ENCODE data around the gene INPP5A. TPM values are rescaled to one million over a fixed set of nuclear protein-coding genes. Genes with fewer than 3 reads are reported as not detected.

The INPP5A gene
- total RNA-seq, 1 donor from 2014 or later, result 29.5 TPM

DNA sequence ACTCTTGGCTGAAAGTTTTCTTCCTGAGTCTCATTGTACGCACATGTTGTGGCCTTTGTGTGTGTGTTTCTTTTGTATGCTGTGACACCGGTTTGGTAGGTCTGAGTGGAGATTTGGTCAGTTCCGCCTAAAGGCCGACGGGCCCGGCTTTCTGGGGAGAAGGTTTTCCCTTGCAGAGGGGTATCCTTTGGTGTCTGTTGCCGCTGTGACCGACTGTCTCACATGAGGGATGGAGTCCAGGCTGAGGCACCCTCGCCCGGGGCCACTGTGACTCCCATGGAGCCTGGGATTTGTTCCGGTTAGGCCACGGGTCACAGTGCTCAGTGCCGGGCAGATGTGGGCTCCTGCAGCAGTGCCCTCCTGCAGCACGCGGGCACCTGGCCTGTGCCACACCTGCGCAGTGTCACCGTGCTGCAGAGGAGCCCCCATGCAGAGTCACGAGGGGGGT is 19.4 kb downstream of the INPP5A start:
- Histone ChIP-seq H3K27me3 (ENCODE audit: control insufficient read depth, insufficient read depth, low read length) (no peaks in the 10 kb centered on the region), H3K36me3 (ENCODE audit: control insufficient read depth, insufficient read depth, low read length) (no peaks in the 10 kb centered on the region), H3K4me3 (ENCODE audit: low read depth, low read length) (no peak overlapping the region)
- DNase-seq (ENCODE audit: low read depth) (no peak), FAIRE-seq (no peak)
- TF ChIP-seq, protein P1, sequence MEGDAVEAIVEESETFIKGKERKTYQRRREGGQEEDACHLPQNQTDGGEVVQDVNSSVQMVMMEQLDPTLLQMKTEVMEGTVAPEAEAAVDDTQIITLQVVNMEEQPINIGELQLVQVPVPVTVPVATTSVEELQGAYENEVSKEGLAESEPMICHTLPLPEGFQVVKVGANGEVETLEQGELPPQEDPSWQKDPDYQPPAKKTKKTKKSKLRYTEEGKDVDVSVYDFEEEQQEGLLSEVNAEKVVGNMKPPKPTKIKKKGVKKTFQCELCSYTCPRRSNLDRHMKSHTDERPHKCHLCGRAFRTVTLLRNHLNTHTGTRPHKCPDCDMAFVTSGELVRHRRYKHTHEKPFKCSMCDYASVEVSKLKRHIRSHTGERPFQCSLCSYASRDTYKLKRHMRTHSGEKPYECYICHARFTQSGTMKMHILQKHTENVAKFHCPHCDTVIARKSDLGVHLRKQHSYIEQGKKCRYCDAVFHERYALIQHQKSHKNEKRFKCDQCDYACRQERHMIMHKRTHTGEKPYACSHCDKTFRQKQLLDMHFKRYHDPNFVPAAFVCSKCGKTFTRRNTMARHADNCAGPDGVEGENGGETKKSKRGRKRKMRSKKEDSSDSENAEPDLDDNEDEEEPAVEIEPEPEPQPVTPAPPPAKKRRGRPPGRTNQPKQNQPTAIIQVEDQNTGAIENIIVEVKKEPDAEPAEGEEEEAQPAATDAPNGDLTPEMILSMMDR (IDR thresholded peaks at IDR 0.05; ENCODE audit: insufficient read depth, low read length, severe bottlenecking), result no peak

DNA sequence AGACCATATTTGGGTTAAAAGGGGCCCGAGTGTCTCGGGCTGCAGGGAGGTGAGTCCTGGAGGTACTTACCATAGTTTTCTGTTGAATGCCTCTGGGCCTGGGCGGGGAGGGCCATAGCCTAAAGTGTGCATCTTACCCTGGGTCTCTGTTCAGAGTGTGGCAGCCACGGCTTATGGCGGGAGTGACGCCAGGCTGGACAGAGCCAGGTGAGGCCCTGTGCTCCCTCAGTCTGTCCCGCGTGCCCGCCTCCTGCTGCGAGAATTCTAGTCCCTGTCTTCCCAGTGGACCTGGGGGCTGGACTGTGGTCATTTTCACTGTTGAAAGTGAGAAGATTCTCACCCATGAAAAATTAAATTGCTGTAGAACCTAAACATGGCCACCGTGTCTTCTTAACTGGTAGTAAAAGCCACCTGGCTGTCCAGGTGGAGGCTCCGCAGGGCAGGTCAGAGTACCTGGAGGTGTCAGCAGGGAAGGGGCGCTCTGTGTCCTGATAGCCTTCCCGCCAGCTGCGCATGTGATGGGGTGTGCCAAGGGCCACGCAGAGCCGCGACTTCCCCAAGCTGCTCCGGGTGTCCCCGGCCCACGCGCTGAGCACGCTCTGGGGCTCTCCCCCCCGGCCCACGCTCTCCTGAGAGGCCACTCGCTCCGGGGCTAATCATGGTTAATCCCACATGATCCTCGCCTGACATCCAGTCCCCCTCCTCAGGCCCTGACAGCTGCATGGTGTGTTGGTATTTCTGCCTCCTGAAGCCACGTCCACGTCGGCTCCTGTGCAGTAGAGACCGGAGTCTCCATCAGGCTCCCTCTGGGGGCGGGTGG is 20.3 kb downstream of the INPP5A start:
- no peaks in the 10 kb centered on the region for H3K36me3 ChIP-seq (ENCODE audit: control insufficient read depth, insufficient read depth, low read length)
- DNase-seq (ENCODE audit: low read depth) (no peak), FAIRE-seq (no peak)
- no peak overlapping the region for H3K4me3 ChIP-seq (ENCODE audit: low read depth, low read length)
- TF ChIP-seq, protein P1 (IDR thresholded peaks at IDR 0.05; ENCODE audit: insufficient read depth, low read length, severe bottlenecking), result no peak
- H3K27me3 ChIP-seq (ENCODE audit: control insufficient read depth, insufficient read depth, low read length), result no peaks in the 10 kb centered on the region

DNA sequence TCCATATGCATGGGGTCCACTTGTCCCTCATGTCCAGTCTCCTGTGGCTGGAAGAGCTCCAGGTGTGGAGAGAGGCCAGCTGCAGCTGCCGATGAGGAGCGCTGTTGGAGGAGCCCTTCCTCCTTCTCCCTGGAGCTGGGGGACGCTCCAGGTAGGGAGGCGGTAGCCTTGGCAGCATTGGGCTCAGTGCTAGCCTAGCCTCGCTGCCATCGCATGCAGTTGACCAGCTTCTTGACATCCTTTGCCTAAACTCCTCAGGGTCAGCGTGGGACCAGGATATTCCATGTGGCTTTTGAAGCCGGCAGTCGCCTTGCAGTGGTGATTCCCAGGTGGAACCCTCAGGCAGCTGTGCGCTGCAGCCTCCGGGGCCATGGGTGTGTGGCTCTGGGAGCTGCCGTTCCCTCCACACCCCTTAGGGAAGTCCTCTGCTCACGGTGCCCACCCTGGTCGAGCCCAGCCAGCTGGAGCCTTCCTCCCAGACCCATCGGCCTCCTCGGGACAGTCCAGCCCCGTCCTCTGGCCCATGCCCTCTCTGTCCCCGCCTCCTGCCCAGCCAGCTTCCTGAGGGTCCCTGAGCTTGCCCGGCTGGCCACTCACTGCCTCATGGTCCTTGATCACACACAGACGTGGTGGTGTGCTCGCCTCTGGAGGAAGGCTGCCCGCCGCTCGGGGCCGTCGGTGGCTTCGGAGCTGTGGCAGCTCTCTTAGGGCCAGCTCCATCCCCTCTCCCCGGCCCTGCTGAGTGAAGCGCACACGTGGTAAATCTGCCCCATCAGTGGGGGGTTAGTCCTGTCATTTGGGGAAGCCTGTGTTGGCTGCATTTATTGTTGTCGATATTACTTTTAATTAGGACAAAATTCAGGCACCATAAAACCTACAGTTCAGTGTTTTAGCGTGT is 21.2 kb downstream of the INPP5A start:
- no peaks in the 10 kb centered on the region for H3K36me3 ChIP-seq (ENCODE audit: control insufficient read depth, insufficient read depth, low read length)
- DNase-seq (ENCODE audit: low read depth) (no peak), FAIRE-seq (peak; percentile 7)
- no peaks in the 10 kb centered on the region for H3K27me3 ChIP-seq (ENCODE audit: control insufficient read depth, insufficient read depth, low read length)
- TF ChIP-seq, protein P1 (IDR thresholded peaks at IDR 0.05; ENCODE audit: insufficient read depth, low read length, severe bottlenecking), result no peak
- no peak overlapping the region for H3K4me3 ChIP-seq (ENCODE audit: low read depth, low read length)

DNA sequence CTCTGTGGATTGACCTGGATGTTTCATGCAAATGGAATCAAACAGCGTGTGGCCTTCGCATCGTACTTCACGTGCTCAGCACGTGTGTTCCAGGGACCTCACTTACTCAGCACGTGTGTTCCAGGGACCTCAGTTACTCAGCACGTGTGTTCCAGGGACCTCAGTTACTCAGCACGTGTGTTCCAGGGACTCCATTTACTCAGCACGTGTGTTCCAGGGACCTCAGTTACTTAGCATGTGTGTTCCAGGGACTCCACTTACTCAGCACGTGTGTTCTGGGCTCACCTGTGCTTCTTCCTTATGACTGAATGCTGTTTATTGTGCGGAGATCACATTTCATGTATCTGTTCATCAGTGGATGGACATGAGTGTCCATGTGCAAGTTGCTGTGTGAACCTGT is 22.0 kb downstream of the INPP5A start:
- DNase-seq (ENCODE audit: low read depth) (no peak), FAIRE-seq (no peak)
- TF ChIP-seq, protein P1 (IDR thresholded peaks at IDR 0.05; ENCODE audit: insufficient read depth, low read length, severe bottlenecking), result no peak
- Histone ChIP-seq H3K36me3 (ENCODE audit: control insufficient read depth, insufficient read depth, low read length) (no peaks in the 10 kb centered on the region), H3K27me3 (ENCODE audit: control insufficient read depth, insufficient read depth, low read length) (no peaks in the 10 kb centered on the region), H3K4me3 (ENCODE audit: low read depth, low read length) (no peak overlapping the region)

DNA sequence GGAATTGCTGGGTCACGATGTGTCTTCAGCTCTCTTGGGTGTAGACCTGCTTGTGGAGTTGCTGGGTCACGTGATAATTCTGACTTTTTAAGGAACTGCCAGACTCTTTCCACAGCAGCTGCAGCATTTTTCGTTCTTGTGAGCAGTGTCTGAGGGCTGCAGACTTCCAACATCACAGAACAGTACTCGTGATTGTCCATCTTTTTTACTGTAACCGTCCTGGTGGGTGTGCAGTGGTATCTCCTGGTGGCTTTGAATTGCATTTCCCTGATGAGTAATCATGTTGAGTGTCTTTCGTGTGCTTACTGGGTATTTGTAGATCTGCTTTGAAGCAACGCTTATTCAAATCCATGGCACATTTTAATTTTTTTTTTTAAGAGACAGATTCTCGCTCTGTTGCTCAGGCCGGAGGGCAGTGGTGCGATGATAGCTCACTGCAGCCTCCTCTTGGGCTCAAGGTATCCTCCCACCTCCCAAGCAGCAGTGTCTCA is 22.7 kb downstream of the INPP5A start:
- H3K27me3 ChIP-seq (ENCODE audit: control insufficient read depth, insufficient read depth, low read length), result no peaks in the 10 kb centered on the region
- DNase-seq (ENCODE audit: low read depth) (no peak), FAIRE-seq (no peak)
- H3K36me3 ChIP-seq (ENCODE audit: control insufficient read depth, insufficient read depth, low read length), result no peaks in the 10 kb centered on the region
- H3K4me3 ChIP-seq (ENCODE audit: low read depth, low read length), result no peak overlapping the region
- TF ChIP-seq, protein P1 (IDR thresholded peaks at IDR 0.05; ENCODE audit: insufficient read depth, low read length, severe bottlenecking), result no peak

Data from bronchial epithelial cell (primary cell).